Measurements from ENCODE around the gene MRPL24. TPM values are rescaled to one million over a fixed set of nuclear protein-coding genes. Genes with fewer than 3 reads are reported as not detected.
A peak's percentile ranks its signal among the peaks of the same experiment; 100 is the strongest.

The MRPL24 gene
- total RNA-seq, 1 donor from 2014 or later: 34.7 TPM

- DNase-seq: no peak
Measured at GRCh38 chr1:156691665-156692440, 49.0 kb downstream of the MRPL24 start.

- no peak for DNase-seq
Measured at GRCh38 chr1:156691191-156691590, 49.7 kb downstream of the MRPL24 start.

- DNase-seq: no peak
Measured at GRCh38 chr1:156690675-156691036, 50.2 kb downstream of the MRPL24 start.

- DNase-seq: no peak
Measured at GRCh38 chr1:156689953-156690674, 50.8 kb downstream of the MRPL24 start.

GRCh38 chr1:156689035-156689952 is 51.6 kb downstream of the MRPL24 start:
- peak; percentile 87 for DNase-seq

Other genes starting within 250 kb of the MRPL24 start
- 10.7 and 11.6 TPM in 2 replicates for gene MEF2D, start 240.3 kb downstream of the MRPL24 start, total RNA-seq
- 7.3 and 37.9 TPM in 2 replicates for gene IQGAP3, start 168.5 kb downstream of the MRPL24 start, total RNA-seq
- gene TTC24, start 161.4 kb downstream of the MRPL24 start, total RNA-seq: not detected in 2 replicates
- 77.6 and 95.1 TPM in 2 replicates for gene NAXE, start 149.3 kb downstream of the MRPL24 start, total RNA-seq
- 16.7 and 28.2 TPM in 2 replicates for gene GPATCH4, start 139.6 kb downstream of the MRPL24 start, total RNA-seq
- gene HAPLN2, start 121.7 kb downstream of the MRPL24 start, total RNA-seq: not detected in 2 replicates
- gene BCAN, start 99.0 kb downstream of the MRPL24 start, total RNA-seq: not detected in 2 replicates
- gene NES, start 63.7 kb downstream of the MRPL24 start, total RNA-seq: 65.6 and 78.8 TPM in 2 replicates
- gene CRABP2, start 35.5 kb downstream of the MRPL24 start, total RNA-seq: 0.34 TPM in 1 of 2 replicates, not detected in the other
- gene METTL25B, start 12.6 kb downstream of the MRPL24 start, total RNA-seq: 11.8 and 13.3 TPM in 2 replicates
- 8.7 and 11.7 TPM in 2 replicates for gene ISG20L2, start 12.3 kb downstream of the MRPL24 start, total RNA-seq
- gene HDGF, start 10.6 kb upstream of the MRPL24 start, total RNA-seq: 149 and 294 TPM in 2 replicates
- gene PRCC, start 26.4 kb upstream of the MRPL24 start, total RNA-seq: 12.3 and 15.6 TPM in 2 replicates
- gene SH2D2A, start 75.8 kb upstream of the MRPL24 start, total RNA-seq: not detected in 2 replicates
- gene INSRR, start 118.0 kb upstream of the MRPL24 start, total RNA-seq: not detected in 2 replicates
- gene NTRK1, start 119.8 kb upstream of the MRPL24 start, total RNA-seq: not detected in 2 replicates
- gene PEAR1, start 152.6 kb upstream of the MRPL24 start, total RNA-seq: 19.1 and 53.5 TPM in 2 replicates
- 0.14 and 0.34 TPM in 2 replicates for gene LRRC71, start 179.5 kb upstream of the MRPL24 start, total RNA-seq

All from dermis blood vessel endothelial cell (primary cell).